8988T (cell line): Measurements from ENCODE around the gene CNIH4.
"Not testable (repeated sequence)": the region's sequence is repeated elsewhere in the genome, so short reads cannot be mapped to it uniquely, and the experiment has no call there.

Experiments used
- DNase-seq: peaks from one replicate; pipeline ENCODE4 v3.0.0; 2011

Gene CNIH4

DNA sequence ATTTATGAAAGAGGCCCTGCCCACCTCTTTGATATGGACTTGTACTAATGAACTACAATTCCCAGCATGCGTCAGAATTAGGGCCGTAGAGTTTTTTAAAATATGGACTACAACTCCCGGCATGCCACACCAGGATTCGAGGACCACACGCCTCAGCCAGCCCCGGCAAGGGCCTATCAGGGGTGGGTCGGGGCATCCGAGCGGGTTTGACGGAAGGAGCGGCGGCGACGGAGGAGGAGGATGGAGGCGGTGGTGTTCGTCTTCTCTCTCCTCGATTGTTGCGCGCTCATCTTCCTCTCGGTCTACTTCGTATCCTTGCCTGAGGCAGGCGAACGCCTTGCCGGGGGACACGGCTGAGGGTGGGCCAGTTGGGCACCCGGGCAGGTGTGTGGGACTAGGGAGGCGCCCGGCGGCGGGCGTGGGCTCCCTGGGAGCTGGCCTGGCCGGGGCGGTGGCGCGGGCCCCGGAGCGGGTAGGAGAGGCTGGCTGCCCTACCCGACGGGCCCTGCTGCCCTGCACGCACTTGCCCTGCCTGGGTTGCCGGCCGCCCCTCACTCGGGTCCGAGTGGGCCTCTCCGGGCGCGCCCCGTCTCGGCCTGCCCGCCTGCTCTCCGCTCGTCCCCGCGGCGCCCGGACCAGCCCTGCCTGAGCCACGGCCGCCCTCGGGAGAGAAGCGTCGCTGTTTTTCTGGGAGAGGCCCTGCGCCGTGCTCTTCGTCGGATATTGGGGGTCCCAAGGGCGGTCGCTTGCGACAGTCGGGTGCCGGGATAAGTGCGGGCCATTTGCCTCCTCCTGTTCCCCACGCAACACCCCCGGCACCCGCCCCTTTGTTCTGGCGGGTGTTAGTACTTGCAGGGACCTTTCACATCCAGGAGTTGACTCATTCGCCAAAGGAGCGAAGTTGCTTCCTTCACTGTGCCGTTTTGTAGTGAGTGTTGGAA, at the start of gene CNIH4:
Gene CNIH4 (plus strand): TSS at position 195 of the 941 bp plus-strand sequence. CDS start 46 bp downstream, at position 241.
- peak; percentile 81 for DNase-seq

DNA sequence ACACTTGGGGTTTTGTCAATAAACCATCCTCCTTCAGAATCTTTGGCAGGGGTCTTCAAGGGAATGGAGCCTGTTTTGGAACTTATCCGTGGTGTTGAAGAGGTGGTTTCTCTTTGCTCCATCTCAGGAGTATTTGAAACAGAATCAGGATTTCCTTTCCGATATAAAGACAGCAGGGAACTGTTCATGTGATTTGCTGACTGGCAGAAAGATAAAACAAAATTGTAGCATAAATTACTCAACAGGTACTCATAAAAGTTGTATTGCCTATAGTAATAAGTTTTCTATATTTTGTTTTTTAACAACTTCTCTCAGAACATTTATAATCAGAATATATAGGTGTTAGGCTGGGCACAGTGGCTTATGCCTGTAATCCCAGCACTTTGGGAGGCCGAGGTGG, 48.6 kb upstream of the CNIH4 start:
- DNase-seq: no peak

DNA sequence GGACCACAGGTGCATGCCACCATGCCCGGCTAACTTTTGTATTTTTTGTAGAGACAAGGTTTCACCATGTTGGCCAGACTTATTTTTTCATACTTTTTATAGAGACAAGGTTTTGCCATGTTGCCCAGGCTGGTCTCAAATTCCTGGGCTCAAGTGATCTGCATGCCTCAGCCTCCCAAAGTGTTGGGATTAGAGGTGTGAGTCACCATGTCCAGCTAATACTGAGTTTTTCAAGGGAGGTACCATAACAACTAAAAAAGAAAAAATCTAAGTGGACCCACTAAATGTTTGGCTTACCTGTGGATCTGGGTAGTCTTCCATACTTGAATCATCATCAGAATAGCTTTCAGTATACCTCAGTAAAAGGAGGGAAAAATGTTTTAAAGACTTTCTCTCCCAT, 45.2 kb upstream of the CNIH4 start:
- not testable (repeated sequence) for DNase-seq

DNA sequence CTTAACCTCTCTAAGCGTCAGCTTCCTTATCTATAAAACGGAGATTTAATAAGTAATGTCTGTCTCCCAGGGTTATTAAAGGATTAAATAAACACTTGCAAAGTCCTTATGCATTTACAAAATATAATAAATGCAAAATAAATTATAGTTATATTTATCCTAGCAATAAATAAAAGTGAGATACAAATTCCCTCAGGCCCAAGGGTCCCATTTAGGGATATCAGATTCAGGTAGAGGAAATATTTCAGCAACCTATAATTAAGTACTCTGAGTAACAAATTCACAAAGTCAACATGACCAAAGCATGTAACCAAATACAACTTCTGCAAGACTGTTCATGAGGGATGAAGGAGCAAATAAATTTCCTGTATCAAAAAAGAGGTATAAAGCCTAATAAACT, 44.7 kb upstream of the CNIH4 start:
- DNase-seq: no peak

DNA sequence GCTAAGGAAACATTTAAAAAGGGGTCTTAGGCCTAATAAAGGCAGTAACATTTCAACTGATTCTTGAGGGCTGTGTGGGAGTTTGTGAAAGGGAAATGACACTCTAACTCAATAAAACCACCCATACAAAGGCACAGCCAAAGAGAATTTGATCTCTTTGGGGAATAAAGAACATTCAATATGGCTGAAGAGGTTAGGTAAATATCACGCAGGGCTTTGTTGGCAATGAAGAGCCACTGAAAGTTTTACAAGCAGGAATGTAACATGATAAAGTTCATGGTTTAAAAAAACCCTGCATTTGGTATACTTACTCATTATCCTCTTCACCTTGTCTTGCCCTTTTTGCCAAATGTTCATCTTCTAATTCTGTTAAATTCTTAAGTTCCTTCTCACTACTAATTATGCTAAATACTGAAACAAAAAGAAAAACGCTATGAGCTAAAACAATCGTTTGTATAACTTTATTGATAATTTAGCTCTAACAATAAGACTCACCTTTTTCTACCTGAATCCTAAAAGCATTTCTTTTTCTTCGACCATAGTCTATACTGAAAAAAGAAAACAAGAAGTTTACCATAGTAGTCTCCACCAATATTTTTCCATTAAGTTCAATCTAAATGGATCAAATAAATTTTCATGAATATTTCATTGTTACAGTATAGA, 39.2 kb upstream of the CNIH4 start:
- no peak for DNase-seq

DNA sequence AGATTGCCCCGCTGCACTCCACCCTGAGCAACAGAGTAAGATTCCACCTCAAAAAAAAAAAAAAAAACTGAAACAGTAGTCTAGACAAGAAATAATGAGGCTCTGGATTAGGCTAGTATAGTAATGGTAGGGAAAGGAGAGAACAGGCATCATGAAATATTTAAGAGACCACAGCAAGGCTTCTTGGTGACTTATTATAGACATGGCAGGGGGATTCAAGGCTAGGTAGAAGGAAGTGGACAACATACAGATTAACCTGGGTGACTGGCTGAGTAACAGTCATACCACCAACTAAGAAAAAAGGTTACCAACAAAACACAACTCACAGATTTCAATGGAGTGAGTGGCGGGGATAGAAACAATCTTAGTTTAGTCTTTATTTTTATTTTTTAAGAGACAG, 35.0 kb upstream of the CNIH4 start:
- DNase-seq: no peak

DNA sequence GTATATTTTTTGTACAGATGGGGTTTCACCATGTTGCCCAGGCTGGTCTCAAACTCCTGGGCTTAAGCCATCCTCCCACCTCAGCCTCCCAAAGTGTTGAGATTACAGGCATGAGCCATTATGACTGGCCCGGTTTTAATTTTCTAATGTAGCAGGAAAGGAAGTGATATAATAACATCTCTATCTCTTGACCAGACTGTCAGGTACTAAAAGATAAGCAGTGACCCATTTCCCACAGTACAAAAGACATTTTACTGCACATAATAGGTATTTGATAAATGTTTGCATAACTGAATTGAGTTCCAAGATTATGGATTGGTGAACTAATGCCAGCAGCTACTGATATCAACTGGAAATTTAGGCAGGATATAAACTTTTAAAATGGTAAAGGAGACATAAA, 30.7 kb upstream of the CNIH4 start:
- DNase-seq: no peak

DNA sequence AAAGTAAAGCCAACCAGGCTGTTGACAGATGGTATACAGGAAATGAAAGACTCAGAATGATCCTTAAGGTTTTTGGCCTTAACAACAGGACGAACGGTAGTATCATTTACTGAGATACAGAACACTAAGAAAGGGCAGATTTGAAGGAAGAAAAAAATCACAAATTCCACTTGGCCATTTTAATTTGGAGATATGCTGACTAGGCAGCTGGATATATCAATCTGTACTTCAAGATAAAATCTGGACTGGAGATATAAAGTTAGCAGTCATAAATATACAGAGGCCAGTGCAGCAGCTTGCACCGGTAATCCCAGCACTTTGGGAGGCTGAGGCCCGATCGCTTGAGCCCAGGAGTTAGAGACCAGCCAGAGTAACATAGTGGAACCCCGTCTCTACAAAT, 28.0 kb upstream of the CNIH4 start:
- no peak for DNase-seq

DNA sequence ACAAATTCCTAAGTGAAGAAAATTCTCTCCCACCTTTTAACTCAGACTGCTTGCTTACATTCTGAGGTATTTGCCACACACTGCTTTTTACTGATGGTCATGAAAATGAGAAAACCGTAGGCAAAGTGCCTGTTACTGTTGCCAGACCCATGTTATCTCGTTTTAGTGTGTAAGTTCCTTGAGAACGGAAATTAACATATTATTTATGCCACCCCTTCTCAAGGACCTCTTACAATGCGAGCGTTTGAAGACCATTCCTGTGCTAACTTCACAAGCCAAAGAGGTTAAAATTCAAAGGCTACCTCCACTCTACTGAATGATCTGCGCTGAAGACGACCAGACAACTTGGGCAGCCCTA, 27.2 kb upstream of the CNIH4 start:
- no peak for DNase-seq

DNA sequence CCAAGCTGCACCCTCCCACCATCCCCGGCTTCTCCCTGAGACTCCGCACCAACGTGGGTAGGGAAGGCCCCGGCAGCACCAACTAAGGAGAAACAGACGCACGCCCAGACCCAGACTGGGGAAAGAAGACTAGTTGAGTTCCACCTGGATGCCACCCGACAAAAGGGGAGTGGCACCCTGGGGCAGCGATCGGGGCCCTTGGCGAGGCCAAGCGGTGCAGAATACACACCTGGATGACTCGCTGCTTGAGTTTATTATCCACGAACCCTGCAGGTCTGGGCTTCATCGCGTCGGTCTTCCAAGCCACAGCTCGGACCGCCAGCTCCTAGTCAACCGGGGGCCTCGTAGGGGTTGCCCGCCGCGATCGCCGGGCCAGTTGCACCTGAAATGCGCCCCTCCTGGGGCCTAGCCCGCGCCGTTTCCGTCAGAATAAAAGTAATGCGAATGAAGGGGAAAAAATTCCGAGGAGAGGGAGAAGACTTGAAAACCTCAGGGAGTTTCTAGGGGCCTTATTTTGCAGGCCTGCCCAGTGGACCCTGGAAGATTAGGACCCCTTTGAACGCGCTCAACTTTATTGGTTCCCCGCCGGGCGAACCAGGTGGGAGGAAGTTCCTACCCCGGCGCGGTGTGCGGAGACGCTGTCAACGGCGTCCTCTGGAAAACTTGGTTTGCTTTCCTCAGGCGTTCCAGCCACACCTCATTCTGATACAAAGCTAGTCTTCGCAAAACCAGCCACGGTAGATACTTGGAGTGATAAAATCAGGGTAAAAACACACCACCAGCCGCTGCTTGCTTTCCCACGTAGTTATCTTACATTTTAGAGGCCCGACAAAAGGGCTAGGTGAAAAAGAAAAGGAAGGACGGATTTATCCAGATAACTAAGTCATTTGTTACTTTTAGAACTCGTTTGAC, 26.6 kb upstream of the CNIH4 start, which contains the start of gene NVL:
Gene NVL (minus strand): TSS at position 331 of the 912 bp plus-strand sequence. CDS start 45 bp downstream, at position 286.
- peak; percentile 68 for DNase-seq

DNA sequence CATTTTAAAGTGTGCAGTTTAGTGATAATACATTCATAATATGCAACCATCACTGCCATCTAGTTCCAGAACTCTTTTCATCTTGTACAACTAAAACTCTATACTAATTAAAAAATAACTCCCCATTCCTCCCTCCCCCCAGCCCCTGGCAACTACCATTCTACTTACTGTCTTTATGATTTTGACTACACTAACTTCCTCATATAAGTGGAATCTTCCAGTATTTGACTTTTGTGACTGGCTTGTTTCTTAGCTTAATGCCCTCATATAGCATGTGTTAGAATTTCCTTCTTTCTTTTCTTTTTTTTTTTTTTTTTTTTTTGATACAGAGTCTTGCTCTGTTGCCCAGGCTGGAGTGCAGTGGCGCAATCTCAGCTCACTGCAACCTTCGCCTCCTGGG, 25.4 kb upstream of the CNIH4 start:
- DNase-seq: no peak

DNA sequence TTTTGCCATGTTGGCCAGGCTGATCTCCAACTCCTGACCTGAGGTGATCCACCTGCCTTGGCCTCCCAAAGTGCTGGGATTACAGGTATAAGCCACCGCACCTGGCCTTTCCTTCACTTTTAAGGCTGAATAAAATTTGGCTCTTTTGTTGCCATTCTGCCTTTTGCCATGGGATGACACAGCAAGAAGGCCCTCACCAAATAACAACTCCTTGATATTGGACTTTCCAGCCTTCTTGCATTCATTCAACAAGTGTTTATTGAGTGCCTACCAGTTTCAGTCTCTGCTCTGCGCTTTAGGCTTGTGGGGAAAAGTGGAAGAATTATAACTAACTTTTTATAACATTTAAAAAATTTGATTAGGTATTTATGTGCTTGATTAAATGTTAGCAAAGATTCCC, 24.9 kb upstream of the CNIH4 start:
- DNase-seq: no peak

DNA sequence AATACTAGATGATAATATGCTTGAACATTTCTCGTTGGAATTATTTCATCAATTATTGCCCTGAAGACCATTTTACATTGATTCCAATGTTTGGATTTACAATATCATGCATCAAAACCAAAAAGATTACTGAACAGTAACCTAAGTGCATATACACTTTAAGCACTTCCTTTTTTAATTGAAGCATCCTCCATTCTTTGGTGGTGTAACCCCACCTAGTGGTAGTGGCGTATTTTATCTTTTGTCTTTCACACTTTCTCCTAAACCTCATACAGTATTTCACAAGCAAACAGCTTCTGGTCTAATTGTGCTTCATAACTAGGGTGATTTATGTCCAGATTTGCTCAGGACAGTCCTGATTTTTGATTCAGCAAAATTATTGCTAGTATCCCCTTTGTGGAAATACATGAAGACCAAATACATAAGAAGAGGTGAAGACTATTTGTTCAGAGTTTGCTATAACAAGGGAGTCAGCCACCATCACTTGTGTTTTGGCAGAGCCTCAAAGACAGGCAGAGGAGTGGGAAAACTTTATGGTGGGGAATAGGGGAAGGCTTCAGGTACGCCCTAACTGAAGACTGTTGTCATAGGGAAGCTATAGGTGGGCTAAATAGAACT, 23.3 kb upstream of the CNIH4 start:
- DNase-seq: no peak

DNA sequence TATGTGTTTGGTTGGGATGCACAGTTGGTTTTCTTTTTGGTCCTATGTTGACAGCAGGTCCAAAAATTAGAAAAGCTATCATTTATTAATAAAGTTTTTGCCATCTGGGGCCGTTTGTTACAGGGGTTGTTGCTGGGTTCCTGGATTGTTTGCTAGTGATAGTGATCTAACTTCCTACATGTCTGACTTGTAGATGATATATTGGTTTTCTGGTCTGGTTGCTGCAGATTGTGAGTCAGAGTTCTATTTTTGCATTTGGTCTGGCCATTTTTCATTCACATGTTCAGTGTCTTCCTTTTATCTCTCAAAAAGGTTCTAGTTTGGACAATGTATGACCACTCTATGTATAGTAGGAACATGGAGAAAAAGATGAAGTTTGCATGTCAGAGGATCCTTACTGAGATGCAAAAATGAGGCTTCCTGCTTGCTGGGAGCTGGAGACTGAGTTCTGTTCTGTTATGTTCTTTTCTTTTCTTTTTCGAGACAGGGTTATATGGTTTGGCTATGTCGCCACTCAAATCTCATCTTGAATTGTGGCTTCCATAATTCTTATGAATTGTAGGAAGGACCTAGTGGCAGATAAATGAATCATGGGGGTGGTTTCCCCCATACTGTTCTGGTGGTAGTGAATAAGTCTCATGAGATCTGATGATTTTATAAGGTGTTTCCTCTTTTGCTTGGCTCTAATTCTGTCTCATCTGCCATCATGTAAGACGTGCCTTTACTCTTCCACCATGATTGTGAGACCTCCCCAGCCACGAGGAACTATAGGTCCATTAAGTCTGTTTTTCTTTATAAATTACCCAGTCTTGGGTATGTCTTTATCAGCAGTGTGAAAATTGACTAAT, 22.5 kb upstream of the CNIH4 start:
- DNase-seq: no peak

DNA sequence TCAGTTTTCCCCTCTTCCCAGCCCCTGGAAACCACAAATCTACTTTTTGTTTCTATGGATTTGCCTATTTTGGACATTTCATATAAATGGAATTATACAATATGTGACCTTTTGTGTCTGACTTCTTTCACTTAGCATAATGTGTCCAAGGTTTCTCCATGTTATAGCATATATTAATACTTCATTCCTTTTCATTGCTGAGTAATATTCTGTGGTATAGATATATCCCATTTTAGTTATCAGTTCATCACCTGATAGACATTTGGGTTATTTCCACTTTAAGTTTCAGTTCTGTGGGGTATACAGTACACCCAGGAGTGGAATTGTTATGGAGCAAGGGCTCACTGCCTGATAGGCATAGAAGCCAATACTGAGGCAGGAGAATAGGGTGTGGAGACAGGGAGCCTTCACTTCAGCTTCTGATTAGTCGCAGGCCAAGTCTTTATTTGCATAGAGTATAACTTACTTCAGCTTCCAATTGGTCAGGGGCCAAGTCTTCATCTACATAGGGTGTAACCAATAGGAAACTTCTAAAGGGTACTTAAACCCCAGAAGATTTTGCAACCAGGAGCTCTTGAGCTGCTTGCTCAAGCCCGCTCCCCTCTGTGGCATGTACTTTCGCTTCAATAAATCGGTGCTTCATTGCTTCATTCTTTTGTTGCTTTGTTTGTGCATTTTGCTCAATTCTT, 18.4 kb upstream of the CNIH4 start:
- no peak for DNase-seq

DNA sequence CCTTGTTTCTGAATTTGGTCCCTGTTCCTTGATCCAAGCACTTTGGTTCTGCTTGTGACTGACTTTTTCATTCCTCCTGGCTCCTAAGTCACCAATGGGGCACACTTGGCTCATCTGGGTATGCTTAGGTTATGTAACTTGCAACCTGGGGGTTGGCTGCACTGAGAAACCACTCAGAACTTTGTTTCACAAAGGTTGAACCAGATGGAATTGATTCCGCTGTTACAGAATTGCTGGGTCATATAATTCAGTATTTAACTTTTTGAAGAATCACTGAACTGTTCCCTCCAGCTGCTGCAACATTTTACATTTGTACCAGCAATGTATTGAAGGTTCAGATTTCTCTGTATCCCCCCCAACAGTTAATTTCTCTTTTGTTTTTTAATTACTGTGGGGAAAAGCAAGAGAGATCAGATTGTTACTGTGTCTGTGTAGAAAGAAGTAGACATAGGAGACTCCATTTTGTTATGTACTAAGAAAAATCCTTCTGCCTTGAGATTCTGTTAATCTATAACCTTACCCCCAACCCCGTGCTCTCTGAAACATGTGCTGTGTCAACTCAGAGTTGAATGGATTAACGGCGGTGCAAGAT, 17.1 kb upstream of the CNIH4 start:
- DNase-seq: no peak

DNA sequence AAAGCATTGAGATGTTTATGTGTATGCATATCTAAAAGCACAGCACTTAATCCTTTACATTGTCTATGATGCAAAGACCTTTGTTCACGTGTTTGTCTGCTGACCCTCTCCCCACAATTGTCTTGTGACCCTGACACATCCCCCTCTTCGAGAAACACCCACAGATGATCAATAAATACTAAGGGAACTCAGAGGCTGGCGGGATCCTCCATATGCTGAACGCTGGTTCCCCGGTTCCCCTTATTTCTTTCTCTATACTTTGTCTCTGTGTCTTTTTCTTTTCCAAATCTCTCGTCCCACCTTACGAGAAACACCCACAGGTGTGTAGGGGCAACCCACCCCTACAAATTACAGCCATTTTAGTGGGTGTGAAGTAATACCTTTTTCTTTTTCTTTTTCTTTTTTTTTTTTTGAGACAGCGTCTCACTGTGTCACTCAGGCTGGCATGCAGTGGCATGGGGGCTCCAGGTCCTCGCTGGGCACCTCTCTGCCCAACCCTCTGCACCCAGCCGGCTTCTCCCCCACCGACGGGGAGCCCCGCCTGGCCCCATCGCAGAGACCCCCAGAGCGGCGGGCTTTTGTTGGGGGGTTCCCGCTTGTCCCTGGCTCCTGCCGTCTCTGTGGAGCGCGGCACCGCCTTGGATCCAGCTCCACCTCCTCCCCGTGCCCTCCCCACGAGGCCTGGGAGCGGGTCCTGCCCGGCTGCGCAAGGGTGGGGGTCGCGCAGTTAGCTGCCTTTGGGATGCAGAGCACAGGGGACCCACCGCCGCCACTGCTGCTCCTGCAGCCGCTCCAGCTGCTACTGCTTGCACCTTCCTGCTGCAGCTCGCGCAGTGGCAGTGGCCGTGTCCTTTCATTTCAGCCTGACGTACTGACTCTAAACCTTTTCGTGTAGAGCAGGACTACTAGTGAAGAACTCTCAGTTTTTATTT, 16.0 kb upstream of the CNIH4 start:
- DNase-seq: not testable (repeated sequence)

DNA sequence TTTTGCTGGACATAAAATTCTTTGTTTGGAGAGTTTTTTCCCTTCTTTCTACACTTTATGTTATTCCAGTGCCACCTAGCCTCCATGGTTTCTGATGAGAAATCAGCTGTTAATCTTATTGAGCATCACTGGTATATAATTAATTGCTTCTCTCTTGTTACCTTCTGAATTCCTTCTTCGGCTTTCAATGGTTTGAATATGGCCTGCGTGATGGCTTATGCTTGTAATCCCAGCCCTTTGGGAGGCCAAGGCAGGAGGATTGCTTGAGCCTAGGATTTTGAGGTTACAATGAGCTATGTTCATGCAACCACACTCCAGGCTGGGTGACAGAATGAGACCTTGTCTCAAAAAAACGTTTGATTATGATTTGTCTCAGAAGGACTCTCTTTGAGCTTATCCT, 13.0 kb upstream of the CNIH4 start:
- no peak for DNase-seq

DNA sequence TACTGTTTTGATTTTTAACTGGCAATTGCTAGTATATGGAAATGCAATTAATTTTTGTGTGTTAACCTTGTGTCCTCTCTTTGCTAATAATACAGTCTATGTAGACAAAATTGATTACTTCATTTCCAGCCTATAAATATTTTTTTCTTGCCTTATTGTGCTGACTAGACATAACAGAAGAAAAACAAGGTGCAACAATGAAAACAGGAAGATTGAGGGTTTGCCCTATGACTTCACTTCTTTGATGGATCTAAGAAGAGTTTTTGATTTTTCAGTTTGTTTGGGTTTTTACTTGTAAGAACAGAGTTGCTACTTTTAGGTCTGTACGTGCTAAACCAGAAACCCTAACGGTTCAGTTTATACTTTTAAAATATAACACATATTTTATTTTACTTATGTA, 8.5 kb upstream of the CNIH4 start:
- no peak for DNase-seq

DNA sequence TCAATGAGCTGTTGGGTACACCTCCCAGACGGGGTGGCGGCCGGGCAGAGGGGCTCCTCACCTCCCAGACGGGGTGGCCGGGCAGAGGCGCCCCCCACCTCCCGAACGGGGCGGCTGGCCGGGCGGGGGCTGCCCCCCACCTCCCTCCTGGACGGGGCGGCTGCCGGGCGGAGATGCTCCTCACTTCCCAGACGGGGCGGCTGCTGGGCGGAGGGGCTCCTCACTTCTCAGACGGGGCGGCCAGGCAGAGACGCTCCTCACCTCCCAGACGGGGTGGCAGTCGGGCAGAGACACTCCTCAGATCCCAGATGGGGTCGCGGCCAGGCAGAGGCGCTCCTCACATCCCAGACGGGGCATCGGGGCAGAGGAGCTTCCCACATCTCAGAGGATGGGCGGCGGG, 7.0 kb upstream of the CNIH4 start:
- not testable (repeated sequence) for DNase-seq
